GM21360 (cell line): ENCODE data around the gene COX7A2.

ENCODE experiments used
- ATAC-seq: cut with Tn5 transposase; IDR thresholded peaks from one replicate; pipeline ENCODE4 v1.9.1; 2021; ENCODE audit warnings: mild to moderate bottlenecking, moderate library complexity; ENCODE audit not compliant: unreplicated experiment

Gene COX7A2

GRCh38 chr6:75222261-75222660 is 21.3 kb downstream of the COX7A2 start:
- no peak for ATAC-seq

GRCh38 chr6:75221116-75221515 is 22.5 kb downstream of the COX7A2 start:
- no peak for ATAC-seq

GRCh38 chr6:75220357-75220756 is 23.2 kb downstream of the COX7A2 start:
- ATAC-seq: no peak

- no peak for ATAC-seq
These were observed 24.3 kb downstream of the COX7A2 start for GRCh38 chr6:75219263-75219662.

GRCh38 chr6:75217193-75217592 is 26.4 kb downstream of the COX7A2 start:
- ATAC-seq: no peak

- no peak for ATAC-seq
These were observed 28.3 kb downstream of the COX7A2 start for GRCh38 chr6:75215291-75215690.

- peak; percentile 44 for ATAC-seq
These were observed 29.9 kb downstream of the COX7A2 start for GRCh38 chr6:75213732-75214131.

GRCh38 chr6:75213112-75213511 is 30.5 kb downstream of the COX7A2 start:
- ATAC-seq: no peak

GRCh38 chr6:75211920-75212590 is 31.5 kb downstream of the COX7A2 start:
- ATAC-seq: no peak

- no peak for ATAC-seq
These were observed 32.5 kb downstream of the COX7A2 start for GRCh38 chr6:75210885-75211739.

GRCh38 chr6:75209184-75209723 is 34.3 kb downstream of the COX7A2 start:
- no peak for ATAC-seq

- peak; percentile 73 for ATAC-seq
These were observed 35.1 kb downstream of the COX7A2 start for GRCh38 chr6:75208298-75209183.

GRCh38 chr6:75206576-75207342 is 36.8 kb downstream of the COX7A2 start:
- no peak for ATAC-seq

GRCh38 chr6:75205776-75206575 is 37.6 kb downstream of the COX7A2 start, which contains the start of gene COL12A1:
COL12A1 (minus strand) TSS chr6:75206053; CDS start chr6:75202792, 3,261 bp downstream.
- no peak for ATAC-seq

GRCh38 chr6:75204959-75205775 is 38.4 kb downstream of the COX7A2 start:
- ATAC-seq: no peak

- no peak for ATAC-seq
These were observed 39.2 kb downstream of the COX7A2 start for GRCh38 chr6:75204217-75204958.

GRCh38 chr6:75203721-75204120 is 39.9 kb downstream of the COX7A2 start:
- ATAC-seq: no peak

GRCh38 chr6:75202676-75203131 is 40.9 kb downstream of the COX7A2 start:
- no peak for ATAC-seq
